GM21528 (cell line): ENCODE measurements around the gene C1orf87.

Experiments used
- ATAC-seq: cut with Tn5 transposase; IDR thresholded peaks from one replicate; pipeline ENCODE4 v1.9.1; 2021; ENCODE audit warnings: mild to moderate bottlenecking, moderate library complexity; ENCODE audit not compliant: unreplicated experiment, low FRiP score

C1orf87 gene

GRCh38 chr1:59967141-59967697 lies 106.4 kb downstream of the C1orf87 start:
- no peak for ATAC-seq

- ATAC-seq, result no peak
These were observed 121.5 kb downstream of the C1orf87 start for GRCh38 chr1:59952065-59952464.

- no peak for ATAC-seq
These were observed 123.9 kb downstream of the C1orf87 start for GRCh38 chr1:59949648-59950047.

- no peak for ATAC-seq
These were observed 124.6 kb downstream of the C1orf87 start for GRCh38 chr1:59948990-59949389.

GRCh38 chr1:59947047-59947938 lies 126.3 kb downstream of the C1orf87 start:
- ATAC-seq, result peak; percentile 96

GRCh38 chr1:59945790-59946189 lies 127.8 kb downstream of the C1orf87 start:
- no peak for ATAC-seq
